Measurements from ENCODE around the gene UBASH3B.

Gene UBASH3B

DNA sequence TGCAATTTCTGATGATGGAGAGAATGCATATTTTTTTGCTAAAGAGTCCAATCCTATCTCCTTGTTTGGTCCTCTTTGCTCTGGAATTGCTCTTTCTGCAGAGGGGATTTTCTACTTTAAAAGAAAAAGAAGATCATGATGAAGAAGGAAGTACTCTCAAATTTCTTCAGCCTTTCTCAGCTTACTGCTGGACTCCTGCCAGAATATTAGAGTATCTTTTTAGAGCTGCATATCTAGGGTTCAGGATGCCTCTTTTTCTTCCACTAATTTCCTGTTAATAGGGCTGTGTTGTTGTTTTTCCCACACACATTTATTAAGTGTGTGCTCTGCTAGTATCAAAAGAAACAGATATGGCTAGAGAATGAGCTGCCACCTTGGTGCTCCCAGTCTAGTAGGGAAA lies 18.2 kb downstream of the UBASH3B start:
- H3K4me3 ChIP-seq (replicated peaks in 1 of 2; ENCODE audit: low read depth in 2 of 2, low read length in 2 of 2) = no peak overlapping the region
- peak; percentile 51 for DNase-seq (ENCODE audit: low read depth in 2 of 2)
- TF ChIP-seq, protein P1, sequence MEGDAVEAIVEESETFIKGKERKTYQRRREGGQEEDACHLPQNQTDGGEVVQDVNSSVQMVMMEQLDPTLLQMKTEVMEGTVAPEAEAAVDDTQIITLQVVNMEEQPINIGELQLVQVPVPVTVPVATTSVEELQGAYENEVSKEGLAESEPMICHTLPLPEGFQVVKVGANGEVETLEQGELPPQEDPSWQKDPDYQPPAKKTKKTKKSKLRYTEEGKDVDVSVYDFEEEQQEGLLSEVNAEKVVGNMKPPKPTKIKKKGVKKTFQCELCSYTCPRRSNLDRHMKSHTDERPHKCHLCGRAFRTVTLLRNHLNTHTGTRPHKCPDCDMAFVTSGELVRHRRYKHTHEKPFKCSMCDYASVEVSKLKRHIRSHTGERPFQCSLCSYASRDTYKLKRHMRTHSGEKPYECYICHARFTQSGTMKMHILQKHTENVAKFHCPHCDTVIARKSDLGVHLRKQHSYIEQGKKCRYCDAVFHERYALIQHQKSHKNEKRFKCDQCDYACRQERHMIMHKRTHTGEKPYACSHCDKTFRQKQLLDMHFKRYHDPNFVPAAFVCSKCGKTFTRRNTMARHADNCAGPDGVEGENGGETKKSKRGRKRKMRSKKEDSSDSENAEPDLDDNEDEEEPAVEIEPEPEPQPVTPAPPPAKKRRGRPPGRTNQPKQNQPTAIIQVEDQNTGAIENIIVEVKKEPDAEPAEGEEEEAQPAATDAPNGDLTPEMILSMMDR (IDR thresholded peaks at IDR 0.05; ENCODE audit: low read depth, low read length) = no peak

DNA sequence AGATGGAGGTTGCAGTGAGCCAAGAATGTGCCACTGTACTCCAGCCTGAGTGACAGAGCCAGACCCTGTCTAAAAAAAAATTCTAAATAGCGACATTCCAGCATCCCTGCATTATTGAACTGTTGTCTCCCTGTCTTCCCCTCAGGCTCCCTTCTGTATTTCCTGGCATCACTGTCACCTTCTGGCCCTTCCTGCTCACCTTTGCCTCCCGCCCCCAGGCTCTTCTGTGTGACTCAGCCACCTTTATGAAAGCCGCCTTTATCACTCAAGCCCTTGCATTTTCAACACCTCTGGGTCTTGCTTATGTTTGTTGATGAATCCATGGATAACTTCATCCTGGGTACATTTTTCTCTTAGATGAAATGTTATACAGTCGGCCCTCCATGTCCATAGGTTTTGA lies 21.1 kb downstream of the UBASH3B start:
- TF ChIP-seq, protein P1 (IDR thresholded peaks at IDR 0.05; ENCODE audit: low read depth, low read length) = no peak
- DNase-seq (ENCODE audit: low read depth in 2 of 2) = no peak
- H3K4me3 ChIP-seq (replicated peaks in 1 of 2; ENCODE audit: low read depth in 2 of 2, low read length in 2 of 2) = no peak overlapping the region

DNA sequence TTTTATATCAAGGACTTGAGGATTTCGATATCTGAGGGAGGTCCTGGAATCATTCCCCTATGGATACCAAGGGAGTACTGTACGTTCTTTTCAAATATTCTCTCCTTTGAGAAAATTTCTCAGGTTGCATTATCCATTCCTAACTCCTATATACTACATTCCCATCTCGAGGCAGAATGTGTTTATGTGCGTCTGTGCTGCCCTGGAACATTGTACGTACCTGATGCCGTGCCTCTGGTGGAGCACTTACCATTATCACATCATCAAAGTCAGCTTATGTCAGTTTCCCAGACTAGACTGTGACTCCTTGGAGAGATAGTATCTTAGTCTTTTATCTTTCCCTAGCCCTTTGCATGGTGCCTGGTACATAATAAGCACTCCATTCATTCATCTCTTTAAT lies 21.7 kb downstream of the UBASH3B start:
- TF ChIP-seq, protein P1 (IDR thresholded peaks at IDR 0.05; ENCODE audit: low read depth, low read length) = no peak
- DNase-seq (ENCODE audit: low read depth in 2 of 2) = no peak

DNA sequence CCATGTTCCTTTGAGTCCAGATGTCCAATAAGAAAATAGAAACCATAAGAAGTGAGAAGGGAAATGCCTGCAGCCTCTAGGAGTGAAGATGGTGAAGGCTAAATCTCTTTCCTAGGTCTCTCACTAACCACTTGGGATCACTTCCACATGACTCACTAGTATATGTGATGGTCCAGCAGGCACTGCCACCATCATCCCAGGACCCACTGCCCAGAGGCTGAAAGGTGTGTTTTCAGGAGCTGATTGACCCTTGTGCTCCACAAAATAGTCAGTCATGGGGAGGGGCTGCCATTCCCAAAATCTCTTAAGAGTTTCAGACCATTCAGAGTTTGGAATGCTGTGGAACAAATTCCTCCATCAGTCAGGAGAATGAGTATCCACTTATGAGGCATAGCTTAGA lies 22.9 kb downstream of the UBASH3B start:
- no peak for DNase-seq (ENCODE audit: low read depth in 2 of 2)
- H3K4me3 ChIP-seq (replicated peaks in 1 of 2; ENCODE audit: low read depth in 2 of 2, low read length in 2 of 2) = no peak overlapping the region
- TF ChIP-seq, protein P1 (IDR thresholded peaks at IDR 0.05; ENCODE audit: low read depth, low read length) = no peak

More for the DNA sequence above, 21.7 kb downstream of the UBASH3B start:
- H3K4me3 ChIP-seq (replicated peaks in 1 of 2; ENCODE audit: low read depth in 2 of 2, low read length in 2 of 2) = no peak overlapping the region

DNA sequence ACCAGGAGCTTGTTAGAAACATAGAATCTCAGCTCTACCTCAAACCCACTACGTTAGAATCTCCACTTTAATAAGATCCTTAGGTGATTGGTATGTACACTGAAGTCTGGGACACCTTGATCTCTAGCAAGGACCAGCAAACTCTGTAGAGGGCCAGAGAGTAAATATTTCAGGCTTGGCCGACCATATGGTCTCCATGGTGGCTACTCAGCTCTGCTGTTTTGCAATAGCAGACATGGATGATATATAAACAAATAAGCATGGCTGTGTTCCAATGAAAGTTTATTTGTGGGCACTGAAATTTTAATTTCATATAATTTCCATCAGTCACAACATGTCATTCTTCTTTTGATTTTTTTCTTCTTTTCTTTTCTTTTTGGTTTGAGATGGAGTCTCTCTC lies 23.9 kb downstream of the UBASH3B start:
- TF ChIP-seq, protein P1 (IDR thresholded peaks at IDR 0.05; ENCODE audit: low read depth, low read length) = no peak
- H3K4me3 ChIP-seq (replicated peaks in 1 of 2; ENCODE audit: low read depth in 2 of 2, low read length in 2 of 2) = no peak overlapping the region
- DNase-seq (ENCODE audit: low read depth in 2 of 2) = no peak

DNA sequence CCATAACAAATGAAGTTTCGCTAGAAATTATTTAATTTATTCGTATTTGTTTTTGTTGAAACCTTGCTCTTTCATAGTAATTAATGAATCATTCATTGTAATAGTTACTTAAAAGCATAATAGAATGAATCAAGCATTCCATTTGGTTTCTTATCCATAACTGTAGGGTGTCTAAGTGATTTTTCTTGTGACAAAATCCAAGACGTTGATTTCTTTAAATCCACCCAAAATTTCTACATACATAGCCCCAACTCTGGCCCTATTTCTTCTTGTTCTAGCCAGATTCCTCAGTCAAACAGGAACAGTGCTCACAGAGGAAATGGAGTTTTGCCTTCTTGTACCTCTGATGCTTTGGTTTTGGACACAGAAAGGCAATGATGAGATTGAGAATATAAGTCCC lies 25.5 kb downstream of the UBASH3B start:
- DNase-seq (ENCODE audit: low read depth in 2 of 2) = peak in 1 of 2 donors; percentile 40
- H3K4me3 ChIP-seq (replicated peaks in 1 of 2; ENCODE audit: low read depth in 2 of 2, low read length in 2 of 2) = no peak overlapping the region
- TF ChIP-seq, protein P1 (IDR thresholded peaks at IDR 0.05; ENCODE audit: low read depth, low read length) = no peak

DNA sequence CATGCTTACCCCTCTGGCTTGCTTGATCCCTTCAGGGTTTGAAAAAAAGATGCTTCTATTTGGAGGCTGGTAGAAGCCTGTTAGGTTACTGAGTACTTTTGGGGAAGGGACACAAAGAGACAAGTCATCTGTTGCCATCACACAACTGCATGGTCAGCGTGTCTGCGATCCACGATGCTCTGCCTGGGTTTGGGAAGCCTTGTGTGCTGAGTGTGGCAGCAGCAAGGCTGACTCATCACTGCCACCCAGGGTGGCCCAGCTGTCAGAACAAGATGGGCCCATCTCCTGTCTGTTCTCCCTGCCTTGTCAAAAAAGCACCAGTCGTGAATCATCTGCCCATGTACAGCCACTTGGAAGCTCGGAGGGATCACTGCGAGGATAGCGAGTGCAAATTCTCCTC lies 26.2 kb downstream of the UBASH3B start:
- TF ChIP-seq, protein P1 (IDR thresholded peaks at IDR 0.05; ENCODE audit: low read depth, low read length) = no peak
- no peak for DNase-seq (ENCODE audit: low read depth in 2 of 2)
- no peak overlapping the region for H3K4me3 ChIP-seq (replicated peaks in 1 of 2; ENCODE audit: low read depth in 2 of 2, low read length in 2 of 2)

Measured in cardiac fibroblast (primary cell).